ENCODE results near the gene CD180. TPM values are rescaled to one million over a fixed set of nuclear protein-coding genes. Genes with fewer than 3 reads are reported as not detected.
A peak's percentile ranks its signal among the peaks of the same experiment; 100 is the strongest.

The CD180 gene
- total RNA-seq, 2 donors from 2014 or later, result 0.81 to 0.85 TPM

DNA sequence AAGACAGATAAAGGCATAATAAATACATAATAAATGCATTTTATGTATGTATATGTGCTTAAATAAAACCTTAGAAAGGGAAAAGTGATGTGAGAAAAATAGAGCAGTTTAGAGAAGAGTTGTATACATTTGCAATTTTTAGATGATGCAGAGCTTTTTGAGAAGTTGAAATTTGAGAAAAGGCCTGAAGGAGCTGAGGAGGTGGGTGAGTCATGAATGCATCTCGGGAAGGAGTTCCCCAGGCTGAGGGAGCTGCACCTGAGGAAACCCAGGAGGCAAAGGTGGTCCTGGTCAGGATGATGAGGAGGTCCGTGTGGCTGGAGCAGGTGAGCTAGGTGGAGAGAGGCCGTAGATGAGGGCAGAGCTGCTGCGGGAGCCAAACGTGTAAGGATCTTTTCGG, 17.4 kb upstream of the CD180 start:
- TF ChIP-seq, protein P1, sequence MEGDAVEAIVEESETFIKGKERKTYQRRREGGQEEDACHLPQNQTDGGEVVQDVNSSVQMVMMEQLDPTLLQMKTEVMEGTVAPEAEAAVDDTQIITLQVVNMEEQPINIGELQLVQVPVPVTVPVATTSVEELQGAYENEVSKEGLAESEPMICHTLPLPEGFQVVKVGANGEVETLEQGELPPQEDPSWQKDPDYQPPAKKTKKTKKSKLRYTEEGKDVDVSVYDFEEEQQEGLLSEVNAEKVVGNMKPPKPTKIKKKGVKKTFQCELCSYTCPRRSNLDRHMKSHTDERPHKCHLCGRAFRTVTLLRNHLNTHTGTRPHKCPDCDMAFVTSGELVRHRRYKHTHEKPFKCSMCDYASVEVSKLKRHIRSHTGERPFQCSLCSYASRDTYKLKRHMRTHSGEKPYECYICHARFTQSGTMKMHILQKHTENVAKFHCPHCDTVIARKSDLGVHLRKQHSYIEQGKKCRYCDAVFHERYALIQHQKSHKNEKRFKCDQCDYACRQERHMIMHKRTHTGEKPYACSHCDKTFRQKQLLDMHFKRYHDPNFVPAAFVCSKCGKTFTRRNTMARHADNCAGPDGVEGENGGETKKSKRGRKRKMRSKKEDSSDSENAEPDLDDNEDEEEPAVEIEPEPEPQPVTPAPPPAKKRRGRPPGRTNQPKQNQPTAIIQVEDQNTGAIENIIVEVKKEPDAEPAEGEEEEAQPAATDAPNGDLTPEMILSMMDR (IDR thresholded peaks at IDR 0.05), result no peak
- Histone ChIP-seq H3K4me1 (ENCODE audit: control insufficient read depth in 1 of 2, low read depth in 2 of 2) (peaks cover 6 to 24% of the 10 kb centered on the region in 2 donors), H3K27ac (no peak overlapping the region), H3K36me3 (no peaks in the 10 kb centered on the region), H3K4me3 (no peak overlapping the region), H3K9me3 (no peaks in the 10 kb centered on the region), H3K27me3 (replicated peaks; ENCODE audit: insufficient read depth) (no peaks in the 10 kb centered on the region)
- DNase-seq (ENCODE audit: low spot score), result no peak
- no peak for ATAC-seq (ENCODE audit: insufficient number of reproducible peaks, low FRiP score, low read depth)

GRCh38 chr5:67211926-67212325, 15.3 kb upstream of the CD180 start:
- Histone ChIP-seq H3K9me3 (no peaks in the 10 kb centered on the region), H3K4me3 (no peak overlapping the region), H3K36me3 (no peaks in the 10 kb centered on the region), H3K27ac (no peak overlapping the region), H3K27me3 (replicated peaks; ENCODE audit: insufficient read depth) (no peaks in the 10 kb centered on the region), H3K4me1 (ENCODE audit: control insufficient read depth in 1 of 2, low read depth in 2 of 2) (peaks cover 6 to 26% of the 10 kb centered on the region in 2 donors)
- no peak for DNase-seq (ENCODE audit: low spot score)
- TF ChIP-seq, protein P1 (IDR thresholded peaks at IDR 0.05), result no peak
- no peak for ATAC-seq (ENCODE audit: insufficient number of reproducible peaks, low FRiP score, low read depth)

GRCh38 chr5:67209141-67209771, 12.7 kb upstream of the CD180 start:
- H3K9me3 ChIP-seq, result no peaks in the 10 kb centered on the region
- DNase-seq (ENCODE audit: low spot score) (peak; percentile 37), ATAC-seq (ENCODE audit: insufficient number of reproducible peaks, low FRiP score, low read depth) (peak; percentile 83)
- no peaks in the 10 kb centered on the region for H3K27me3 ChIP-seq (replicated peaks; ENCODE audit: insufficient read depth)
- H3K4me3 ChIP-seq, result no peak overlapping the region
- TF ChIP-seq, protein P1 (IDR thresholded peaks at IDR 0.05), result peak; percentile 85
- H3K27ac ChIP-seq, result no peak overlapping the region
- peaks cover 0 to 10% of the 10 kb centered on the region in 2 donors for H3K4me1 ChIP-seq (ENCODE audit: control insufficient read depth in 1 of 2, low read depth in 2 of 2)
- H3K36me3 ChIP-seq, result no peaks in the 10 kb centered on the region

GRCh38 chr5:67208403-67208802, 11.8 kb upstream of the CD180 start:
- H3K27ac ChIP-seq, result no peak overlapping the region
- ATAC-seq (ENCODE audit: insufficient number of reproducible peaks, low FRiP score, low read depth) (no peak), DNase-seq (ENCODE audit: low spot score) (no peak)
- H3K9me3 ChIP-seq, result no peaks in the 10 kb centered on the region
- TF ChIP-seq, protein P1 (IDR thresholded peaks at IDR 0.05), result no peak
- no peak overlapping the region for H3K4me3 ChIP-seq
- no peaks in the 10 kb centered on the region for H3K36me3 ChIP-seq
- H3K4me1 ChIP-seq (ENCODE audit: control insufficient read depth in 1 of 2, low read depth in 2 of 2), result peaks cover 0 to 10% of the 10 kb centered on the region in 2 donors
- H3K27me3 ChIP-seq (replicated peaks; ENCODE audit: insufficient read depth), result no peaks in the 10 kb centered on the region

- Histone ChIP-seq H3K9me3 (no peaks in the 10 kb centered on the region), H3K36me3 (no peaks in the 10 kb centered on the region), H3K27me3 (replicated peaks; ENCODE audit: insufficient read depth) (no peaks in the 10 kb centered on the region), H3K4me3 (no peak overlapping the region), H3K4me1 (ENCODE audit: control insufficient read depth in 1 of 2, low read depth in 2 of 2) (peaks cover 0 to 17% of the 10 kb centered on the region in 2 donors), H3K27ac (no peak overlapping the region)
- no peak for ATAC-seq (ENCODE audit: insufficient number of reproducible peaks, low FRiP score, low read depth)
- TF ChIP-seq, protein P1 (IDR thresholded peaks at IDR 0.05), result no peak
- no peak for DNase-seq (ENCODE audit: low spot score)
Measured at GRCh38 chr5:67206929-67207328, 10.3 kb upstream of the CD180 start.

Measured in thoracic aorta (tissue), 2 donors.